ENCODE results near the gene MB. TPM values are rescaled to one million over a fixed set of nuclear protein-coding genes. Genes with fewer than 3 reads are reported as not detected.

MB gene
- total RNA-seq, 1 donor from 2014 or later: not detected

- Mint-ChIP-seq H3K27me3 (ENCODE audit: unreplicated experiment) (peaks cover 23% of the 10 kb centered on the region), H3K4me1 (ENCODE audit: unreplicated experiment) (peaks cover 17% of the 10 kb centered on the region), H3K9me3 (ENCODE audit: unreplicated experiment) (no peaks in the 10 kb centered on the region), H3K4me3 (ENCODE audit: unreplicated experiment) (no peak overlapping the region), H3K27ac (ENCODE audit: unreplicated experiment) (no peak overlapping the region), H3K36me3 (ENCODE audit: unreplicated experiment) (no peaks in the 10 kb centered on the region)
- DNase-seq (ENCODE audit: extremely low spot score, unreplicated experiment): no peak
- no peak for TF ChIP-seq CTCF (IDR thresholded peaks at IDR 0.05)
Measured at GRCh38 chr22:35567351-35568141, 49.6 kb downstream of the MB start.

- DNase-seq (ENCODE audit: extremely low spot score, unreplicated experiment): no peak
- TF ChIP-seq CTCF (IDR thresholded peaks at IDR 0.05): no peak
- H3K4me1 Mint-ChIP-seq (ENCODE audit: unreplicated experiment): peaks cover 27% of the 10 kb centered on the region
- peaks cover 33% of the 10 kb centered on the region for H3K27me3 Mint-ChIP-seq (ENCODE audit: unreplicated experiment)
- H3K27ac Mint-ChIP-seq (ENCODE audit: unreplicated experiment): no peak overlapping the region
- H3K9me3 Mint-ChIP-seq (ENCODE audit: unreplicated experiment): no peaks in the 10 kb centered on the region
- no peak overlapping the region for H3K4me3 Mint-ChIP-seq (ENCODE audit: unreplicated experiment)
- no peaks in the 10 kb centered on the region for H3K36me3 Mint-ChIP-seq (ENCODE audit: unreplicated experiment)
Measured at GRCh38 chr22:35564975-35565867, 51.9 kb downstream of the MB start.

- Mint-ChIP-seq H3K27me3 (ENCODE audit: unreplicated experiment) (peaks cover 32% of the 10 kb centered on the region), H3K27ac (ENCODE audit: unreplicated experiment) (no peak overlapping the region), H3K4me3 (ENCODE audit: unreplicated experiment) (no peak overlapping the region)
Measured at GRCh38 chr22:35563211-35563610, 53.9 kb downstream of the MB start.

GRCh38 chr22:35561796-35562526 lies 55.2 kb downstream of the MB start:
- no peak overlapping the region for H3K4me3 Mint-ChIP-seq (ENCODE audit: unreplicated experiment)
- H3K4me1 Mint-ChIP-seq (ENCODE audit: unreplicated experiment): peaks cover 27% of the 10 kb centered on the region
- no peaks in the 10 kb centered on the region for H3K9me3 Mint-ChIP-seq (ENCODE audit: unreplicated experiment)
- no peak for DNase-seq (ENCODE audit: extremely low spot score, unreplicated experiment)
- H3K36me3 Mint-ChIP-seq (ENCODE audit: unreplicated experiment): no peaks in the 10 kb centered on the region
- no peak for TF ChIP-seq CTCF (IDR thresholded peaks at IDR 0.05)
- H3K27ac Mint-ChIP-seq (ENCODE audit: unreplicated experiment): no peak overlapping the region
- peaks cover 29% of the 10 kb centered on the region for H3K27me3 Mint-ChIP-seq (ENCODE audit: unreplicated experiment)

More at GRCh38 chr22:35563211-35563610, 53.9 kb downstream of the MB start:
- no peaks in the 10 kb centered on the region for H3K9me3 Mint-ChIP-seq (ENCODE audit: unreplicated experiment)
- no peaks in the 10 kb centered on the region for H3K36me3 Mint-ChIP-seq (ENCODE audit: unreplicated experiment)
- TF ChIP-seq CTCF (IDR thresholded peaks at IDR 0.05): no peak
- no peak for DNase-seq (ENCODE audit: extremely low spot score, unreplicated experiment)
- H3K4me1 Mint-ChIP-seq (ENCODE audit: unreplicated experiment): peaks cover 27% of the 10 kb centered on the region

Measured in osteocyte (in vitro differentiated cells).